Adrenal gland (tissue), 5 donors: Measurements from ENCODE around the gene SYNGR2.

Experiments used
- CTCF ChIP-seq, 6 experiments: fragments of 450-650 bp in 4 of 6; fragments of 200-600 bp in 2 of 6; sonication (generic) in 1 of 6; IDR thresholded peaks; 1 replicate in 5 of 6; 2 replicates in 1 of 6; pipeline versions ENCODE4 v1.5.1 to v1.8.0; 2016 to 2021; ENCODE audit warnings: antibody characterized with exemption in 6 of 6, mild to moderate bottlenecking in 2 of 6, moderate library complexity in 1 of 6
- POLR2A ChIP-seq, 2 donors: fragments of 450-650 bp; IDR thresholded peaks; one replicate each; pipeline ENCODE4 v1.6.1; 2017; ENCODE audit warnings: antibody characterized with exemption in 2 of 2, mild to moderate bottlenecking in 2 of 2, moderate library complexity in 1 of 2
- donor health status: DM: no; HTN: no; CAD: no.

GRCh38 chr17:78172249-78173051, 4.1 kb downstream of the SYNGR2 start:
- no peak for TF ChIP-seq POLR2A (IDR thresholded peaks at IDR 0.05)
- no peak for TF ChIP-seq CTCF (IDR thresholded peaks at IDR 0.05)
